Transverse colon (tissue), 4 donors: ENCODE measurements around the gene LDLRAD4. TPM values are rescaled to one million over a fixed set of nuclear protein-coding genes. Genes with fewer than 3 reads are reported as not detected.

Experiments
- DNase-seq: peaks from one replicate; pipeline ENCODE4 v3.0.0-alpha.2; 2019
- H3K27ac ChIP-seq, 4 donors: fragments of 200-600 bp; sonication (generic); 2 replicates each; pipeline ENCODE4 v1.5.1; 2016 to 2018; ENCODE audit warnings: inconsistent platforms in 4 of 4
- H3K27me3 ChIP-seq: fragments of 200-600 bp; sonication (generic); 2 replicates; pipeline ENCODE4 v1.5.1; 2017; ENCODE audit warnings: inconsistent platforms
- H3K36me3 ChIP-seq, 4 donors: fragments of 200-600 bp; sonication (generic); 2 replicates each; pipeline ENCODE4 v1.5.1; 2017 to 2019; ENCODE audit warnings: inconsistent platforms in 4 of 4
- H3K4me1 ChIP-seq, 4 donors: fragments of 200-600 bp; sonication (generic); 2 replicates each; pipeline ENCODE4 v1.5.1; 2017 to 2020; ENCODE audit warnings: inconsistent platforms in 4 of 4
- H3K4me3 ChIP-seq, 4 donors: fragments of 200-600 bp; sonication (generic); 1 replicate in 1 of 4; 2 replicates in 3 of 4; pipeline versions ENCODE4 v1.5.1 to v1.6.1; 2017 to 2019; ENCODE audit warnings: inconsistent platforms in 4 of 4
- H3K9me3 ChIP-seq, 2 donors: fragments of 200-600 bp; sonication (generic); 2 replicates each; pipeline ENCODE4 v1.5.1; 2017 to 2019; ENCODE audit warnings: inconsistent platforms in 2 of 2
- EP300 ChIP-seq: sonication (generic); formaldehyde crosslinking; IDR thresholded peaks from one replicate; pipeline ENCODE4 v1.6.1; 2017; ENCODE audit warnings: antibody characterized with exemption, low read depth
- POLR2A ChIP-seq: fragments of 450-650 bp; IDR thresholded peaks from one replicate; pipeline ENCODE4 v1.6.1; 2016; ENCODE audit warnings: antibody characterized with exemption, mild to moderate bottlenecking, moderate library complexity
- POLR2AphosphoS5 ChIP-seq, 3 donors: sonication (generic); formaldehyde crosslinking; IDR thresholded peaks; one replicate each; pipeline ENCODE4 v1.6.1; 2016; ENCODE audit warnings: antibody characterized with exemption in 3 of 3
- WGBS, 2 donors: methylation state at CpG; one replicate each; pipeline ENCODE4 v1.1.5; 2018; ENCODE audit warnings: low coverage in 1 of 2; 5-methylcytosine and 5-hydroxymethylcytosine counted together
- in situ Hi-C, 4 donors: fragments of 200-750 bp; cut with MboI; loops; one replicate each; pipeline versions ENCODE4 v1.15.0 to v1.15.1; 2017; ENCODE audit warnings: low sequenced_read_pairs in 3 of 4, low pct_ligation_motif_present in 1 of 4, low pct_unique_long_range_greater_than_20kb in 1 of 4
- intact Hi-C: fragments of 100-400 bp; cut with DNase I; formaldehyde crosslinking; loops from one replicate; pipeline ENCODE4 v1.15.1; 2023; ENCODE audit warnings: low total_unique reads
- total RNA-seq, 4 donors: library from RNA; depleted of rRNA; stranded (reverse); fragments of >200 nt; gene quantifications; one replicate each; pipeline ENCODE4 v1.1.0, GENCODE V29; 2016
- TF ChIP-seq, protein P1 (sequence below), 5 experiments: fragments of 200-600 bp in 3 of 5; fragments of 450-650 bp in 2 of 5; sonication (generic) in 3 of 5; IDR thresholded peaks; 1 replicate in 2 of 5; 2 replicates in 3 of 5; pipeline ENCODE4 v1.5.1; 2016 to 2017; ENCODE audit warnings: antibody characterized with exemption in 5 of 5, inconsistent platforms in 3 of 5, mild to moderate bottlenecking in 2 of 5, moderate library complexity in 1 of 5

The LDLRAD4 gene
- total RNA-seq, 4 donors from 2014 or later = 34.8 to 277 (median 60.6) TPM

DNA sequence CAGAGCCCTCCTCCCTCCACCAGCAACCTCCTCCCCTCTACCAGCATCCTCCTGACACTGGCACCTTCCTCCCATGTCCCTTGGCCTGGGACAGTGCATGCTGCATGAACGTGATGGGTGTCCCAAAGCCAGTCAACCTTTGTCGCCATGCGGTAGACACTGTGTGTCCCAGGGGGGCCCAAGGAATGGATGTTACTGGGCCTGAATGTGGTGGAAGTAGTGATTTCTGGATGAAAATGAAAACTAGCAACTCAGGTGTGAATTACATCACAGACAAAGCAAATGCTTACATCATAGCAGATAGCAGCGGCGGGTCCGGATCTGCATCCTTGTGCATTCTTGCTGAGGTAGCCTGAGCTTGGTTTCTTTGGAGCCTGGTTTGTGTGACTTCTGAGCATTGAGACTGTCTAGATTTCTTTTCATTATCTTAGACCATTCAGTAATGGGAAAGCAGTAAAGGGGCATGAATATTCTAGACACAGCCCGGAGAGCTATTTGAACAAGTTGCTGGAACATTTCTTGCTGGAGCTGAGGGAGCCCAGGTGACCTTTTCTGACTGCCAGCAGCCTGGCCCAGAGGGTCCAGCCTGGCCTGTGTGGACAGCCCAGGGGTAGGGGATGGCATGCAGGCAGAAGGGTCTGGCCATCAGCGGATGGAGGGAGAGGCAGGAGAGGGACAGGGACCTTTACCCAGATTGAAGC lies 407.4 kb downstream of the LDLRAD4 start:
- no peaks in the 10 kb centered on the region for H3K36me3 ChIP-seq
- no peak for DNase-seq
- peaks cover 0 to 10% (median 1%) of the 10 kb centered on the region in 4 donors for H3K4me1 ChIP-seq
- no peak for TF ChIP-seq EP300
- TF ChIP-seq, protein P1, sequence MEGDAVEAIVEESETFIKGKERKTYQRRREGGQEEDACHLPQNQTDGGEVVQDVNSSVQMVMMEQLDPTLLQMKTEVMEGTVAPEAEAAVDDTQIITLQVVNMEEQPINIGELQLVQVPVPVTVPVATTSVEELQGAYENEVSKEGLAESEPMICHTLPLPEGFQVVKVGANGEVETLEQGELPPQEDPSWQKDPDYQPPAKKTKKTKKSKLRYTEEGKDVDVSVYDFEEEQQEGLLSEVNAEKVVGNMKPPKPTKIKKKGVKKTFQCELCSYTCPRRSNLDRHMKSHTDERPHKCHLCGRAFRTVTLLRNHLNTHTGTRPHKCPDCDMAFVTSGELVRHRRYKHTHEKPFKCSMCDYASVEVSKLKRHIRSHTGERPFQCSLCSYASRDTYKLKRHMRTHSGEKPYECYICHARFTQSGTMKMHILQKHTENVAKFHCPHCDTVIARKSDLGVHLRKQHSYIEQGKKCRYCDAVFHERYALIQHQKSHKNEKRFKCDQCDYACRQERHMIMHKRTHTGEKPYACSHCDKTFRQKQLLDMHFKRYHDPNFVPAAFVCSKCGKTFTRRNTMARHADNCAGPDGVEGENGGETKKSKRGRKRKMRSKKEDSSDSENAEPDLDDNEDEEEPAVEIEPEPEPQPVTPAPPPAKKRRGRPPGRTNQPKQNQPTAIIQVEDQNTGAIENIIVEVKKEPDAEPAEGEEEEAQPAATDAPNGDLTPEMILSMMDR (IDR thresholded peaks at IDR 0.05) = no peak
- TF ChIP-seq POLR2A = no peak
- no peak for TF ChIP-seq POLR2AphosphoS5 (IDR thresholded peaks at IDR 0.05)
- intact Hi-C loops = loop anchor here (5.0 to 10.0 kb wide), 3 partner anchors 94 to 511 kb away; no protein-coding TSS in a partner anchor
- 95 to 100% methylated on average over 3 to 8 of the region's 8 CpGs for WGBS, 2 donors
- no peaks in the 10 kb centered on the region for H3K9me3 ChIP-seq
- no peaks in the 10 kb centered on the region for H3K27me3 ChIP-seq
- in situ Hi-C loops = loop anchor here in 3 of 4 donors (25.0 kb wide), 2 partner anchors 414 to 514 kb away; partner anchors contain the start of gene LDLRAD4 (in 2 of the 3)
- no peak overlapping the region for H3K4me3 ChIP-seq
- no peak overlapping the region for H3K27ac ChIP-seq

DNA sequence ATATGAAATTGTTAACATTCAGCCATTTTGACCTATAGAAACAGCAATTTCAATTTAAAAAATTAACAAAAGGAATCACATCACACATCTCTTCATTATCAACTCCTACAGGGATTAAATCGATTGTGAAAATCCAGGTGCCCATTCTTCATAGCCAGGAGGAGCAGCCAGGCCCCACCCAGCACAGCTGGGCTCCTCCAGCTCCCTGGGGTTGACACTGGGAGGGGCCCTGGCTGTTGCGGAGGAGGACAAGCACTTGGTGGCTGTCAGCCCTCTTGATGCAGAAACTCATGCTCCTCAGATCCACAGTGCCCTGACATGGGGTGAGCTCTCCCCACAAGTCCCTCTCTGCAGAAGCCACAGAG lies 408.0 kb downstream of the LDLRAD4 start:
- Histone ChIP-seq H3K4me1 (peaks cover 0 to 10% (median 1%) of the 10 kb centered on the region in 4 donors), H3K27ac (no peak overlapping the region), H3K9me3 (no peaks in the 10 kb centered on the region), H3K27me3 (no peaks in the 10 kb centered on the region), H3K4me3 (no peak overlapping the region), H3K36me3 (no peaks in the 10 kb centered on the region)
- no peak for DNase-seq
- intact Hi-C loops (loop anchor here (5.0 to 10.0 kb wide), 3 partner anchors 94 to 512 kb away; no protein-coding TSS in a partner anchor), in situ Hi-C loops (loop anchor here in 3 of 4 donors (25.0 kb wide), 2 partner anchors 414 to 514 kb away; partner anchors contain the start of gene LDLRAD4 (in 2 of the 3))
- no peak for TF ChIP-seq POLR2AphosphoS5 (IDR thresholded peaks at IDR 0.05)
- no peak for TF ChIP-seq POLR2A
- TF ChIP-seq, protein P1 (IDR thresholded peaks at IDR 0.05) = no peak
- no peak for TF ChIP-seq EP300
- 70% methylated on average over 2 of the region's 2 CpGs; no CpG with 5 or more reads in 1 of the 2 donors for whole genome bisulfite sequencing, 2 donors

DNA sequence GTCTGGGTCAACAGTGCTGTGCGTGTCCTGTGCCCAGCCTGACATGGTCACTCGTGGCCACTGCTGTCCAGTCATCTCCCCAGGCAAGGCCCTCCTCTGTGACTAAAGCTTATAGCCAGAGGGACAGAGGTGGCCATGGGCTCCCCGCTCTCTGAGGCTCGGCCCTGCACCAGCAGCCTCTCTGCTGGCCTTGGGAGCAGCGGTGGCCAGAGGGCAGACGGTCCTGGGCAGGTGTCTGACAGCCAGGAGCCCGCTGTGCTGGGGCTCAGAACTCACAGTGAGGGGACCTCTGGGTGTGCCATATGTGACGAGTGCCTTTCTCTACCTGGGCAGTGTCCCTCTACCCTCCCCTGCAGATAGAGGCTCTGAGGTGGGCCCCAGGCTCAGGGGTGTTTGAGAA lies 409.1 kb downstream of the LDLRAD4 start:
- peaks cover 0 to 10% (median 1%) of the 10 kb centered on the region in 4 donors for H3K4me1 ChIP-seq
- DNase-seq = no peak
- no peak overlapping the region for H3K4me3 ChIP-seq
- H3K36me3 ChIP-seq = no peaks in the 10 kb centered on the region
- no peaks in the 10 kb centered on the region for H3K27me3 ChIP-seq
- no peak overlapping the region for H3K27ac ChIP-seq
- WGBS, 2 donors = 95% methylated on average over 8 of the region's 8 CpGs; no CpG with 5 or more reads in 1 of the 2 donors
- TF ChIP-seq POLR2A = no peak
- TF ChIP-seq EP300 = no peak
- TF ChIP-seq POLR2AphosphoS5 (IDR thresholded peaks at IDR 0.05) = no peak
- TF ChIP-seq, protein P1 (IDR thresholded peaks at IDR 0.05) = no peak
- intact Hi-C loops (loop anchor here (5.0 to 10.0 kb wide), 3 partner anchors 95 to 513 kb away; no protein-coding TSS in a partner anchor), in situ Hi-C loops (loop anchor here in 3 of 4 donors (25.0 kb wide), 2 partner anchors 415 to 515 kb away; partner anchors contain the start of gene LDLRAD4 (in 2 of the 3))
- no peaks in the 10 kb centered on the region for H3K9me3 ChIP-seq

DNA sequence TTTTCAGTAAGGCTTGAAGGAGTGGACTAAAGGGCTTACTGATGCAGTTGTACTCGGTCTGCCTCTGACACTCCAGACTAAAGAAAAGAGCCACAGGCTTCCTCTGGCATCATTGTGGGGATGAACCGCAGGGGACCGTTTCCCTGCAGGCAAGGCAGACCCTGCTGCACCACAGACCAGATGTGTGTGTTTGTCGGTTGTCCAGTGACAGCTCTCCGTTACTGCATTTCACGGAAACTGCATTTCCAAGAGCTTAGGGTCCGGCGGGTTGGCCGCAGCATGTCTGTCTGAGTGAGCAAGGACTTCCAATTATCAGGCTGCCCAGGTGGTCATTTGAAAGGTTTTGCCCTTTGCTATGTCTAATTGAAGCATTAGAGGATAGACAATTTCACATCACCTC lies 409.7 kb downstream of the LDLRAD4 start:
- peaks cover 0 to 10% (median 1%) of the 10 kb centered on the region in 4 donors for H3K4me1 ChIP-seq
- no peaks in the 10 kb centered on the region for H3K9me3 ChIP-seq
- no peaks in the 10 kb centered on the region for H3K36me3 ChIP-seq
- intact Hi-C loops = loop anchor here (5.0 to 10.0 kb wide), 3 partner anchors 96 to 513 kb away; no protein-coding TSS in a partner anchor
- H3K27ac ChIP-seq = no peak overlapping the region
- H3K27me3 ChIP-seq = no peaks in the 10 kb centered on the region
- WGBS, 2 donors = 56 to 93% methylated on average over 3 to 9 of the region's 9 CpGs
- no peak overlapping the region for H3K4me3 ChIP-seq
- TF ChIP-seq POLR2AphosphoS5 (IDR thresholded peaks at IDR 0.05) (no peak), EP300 (no peak), POLR2A (no peak)
- TF ChIP-seq, protein P1 (IDR thresholded peaks at IDR 0.05) = no peak
- DNase-seq = no peak
- in situ Hi-C loops = loop anchor here in 3 of 4 donors (25.0 kb wide), 2 partner anchors 416 to 516 kb away; partner anchors contain the start of gene LDLRAD4 (in 2 of the 3)
